Adrenal gland (tissue), 5 donors: ENCODE measurements around the gene UBAC1.

Source experiments
- CTCF ChIP-seq, 6 experiments: fragments of 450-650 bp in 4 of 6; fragments of 200-600 bp in 2 of 6; sonication (generic) in 1 of 6; IDR thresholded peaks; 1 replicate in 5 of 6; 2 replicates in 1 of 6; pipeline versions ENCODE4 v1.5.1 to v1.8.0; 2016 to 2021; ENCODE audit warnings: antibody characterized with exemption in 6 of 6, mild to moderate bottlenecking in 2 of 6, moderate library complexity in 1 of 6
- POLR2A ChIP-seq, 2 donors: fragments of 450-650 bp; IDR thresholded peaks; one replicate each; pipeline ENCODE4 v1.6.1; 2017; ENCODE audit warnings: antibody characterized with exemption in 2 of 2, mild to moderate bottlenecking in 2 of 2, moderate library complexity in 1 of 2
- donor health status: DM: no; HTN: no; CAD: no.

- TF ChIP-seq CTCF (IDR thresholded peaks at IDR 0.05) = no peak
- TF ChIP-seq POLR2A (IDR thresholded peaks at IDR 0.05) = no peak
Observed at GRCh38 chr9:135985889-135986288, 24.7 kb upstream of the UBAC1 start.
